NOMO-1 treated with dmso at 0.1 percent for 144 hours (cell line): ENCODE results near the gene AIF1L.
A peak's percentile ranks its signal among the peaks of the same experiment; 100 is the strongest.
"Not testable (repeated sequence)": the region's sequence is repeated elsewhere in the genome, so short reads cannot be mapped to it uniquely, and the experiment has no call there.

Source experiments
- DNase-seq: peaks from one replicate; lab custom pipeline; 2025; ENCODE audit not compliant: unreplicated experiment; lab: John Stamatoyannopoulos, UW

AIF1L gene

DNA sequence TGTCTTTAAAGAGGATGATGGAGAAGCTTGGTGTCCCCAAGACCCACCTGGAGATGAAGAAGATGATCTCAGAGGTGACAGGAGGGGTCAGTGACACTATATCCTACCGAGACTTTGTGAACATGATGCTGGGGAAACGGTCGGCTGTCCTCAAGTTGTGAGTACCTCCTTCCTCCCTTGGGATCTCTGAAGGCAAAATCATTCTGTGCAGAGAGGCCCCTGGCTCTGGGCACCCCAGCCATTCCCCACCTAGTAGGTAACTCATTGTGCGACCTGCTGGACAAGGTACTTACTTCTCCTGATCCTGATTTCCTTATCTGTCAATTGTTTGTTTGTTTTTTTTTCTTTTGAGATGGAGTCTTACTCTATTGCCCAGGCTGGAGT is 21.4 kb downstream of the AIF1L start:
- no peak for DNase-seq

DNA sequence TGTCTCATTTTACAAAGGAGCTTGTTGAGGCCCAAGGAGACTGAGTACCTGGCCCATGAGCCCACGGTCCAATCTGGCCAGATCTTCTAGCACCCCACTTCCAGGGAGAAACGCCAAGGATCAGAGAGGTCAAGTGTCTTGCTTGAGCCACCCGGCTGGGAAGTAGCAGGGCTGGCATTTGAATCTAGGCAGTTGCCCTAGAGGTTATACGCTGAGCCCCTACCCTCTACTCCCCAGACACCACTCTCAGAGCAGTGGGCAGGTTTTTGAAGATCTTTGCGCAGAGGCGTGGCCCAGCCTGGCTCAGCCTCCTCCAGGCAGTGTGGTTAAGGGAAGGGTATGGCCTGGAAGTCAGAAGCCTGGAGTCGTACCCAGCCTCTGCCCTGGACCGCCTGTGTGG is 23.3 kb downstream of the AIF1L start:
- DNase-seq, result no peak

DNA sequence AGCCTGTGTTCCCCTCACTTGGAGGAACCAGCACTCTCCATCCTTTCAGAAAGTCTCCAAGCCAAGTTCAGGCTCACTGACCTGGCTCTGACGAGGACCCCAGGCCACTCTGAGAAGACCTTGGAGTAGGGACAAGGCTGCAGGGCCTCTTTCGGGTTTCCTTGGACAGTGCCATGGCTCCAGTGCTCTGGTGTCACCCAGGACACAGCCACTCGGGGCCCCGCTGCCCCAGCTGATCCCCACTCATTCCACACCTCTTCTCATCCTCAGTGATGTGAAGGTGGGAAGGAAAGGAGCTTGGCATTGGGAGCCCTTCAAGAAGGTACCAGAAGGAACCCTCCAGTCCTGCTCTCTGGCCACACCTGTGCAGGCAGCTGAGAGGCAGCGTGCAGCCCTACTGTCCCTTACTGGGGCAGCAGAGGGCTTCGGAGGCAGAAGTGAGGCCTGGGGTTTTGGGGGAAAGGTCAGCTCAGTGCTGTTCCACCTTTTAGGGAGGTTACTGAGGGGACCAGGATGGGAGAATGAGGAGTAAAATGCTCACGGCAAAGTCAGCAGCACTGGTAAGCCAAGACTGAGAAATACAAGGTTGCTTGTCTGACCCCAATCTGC is 24.4 kb downstream of the AIF1L start:
- no peak for DNase-seq

DNA sequence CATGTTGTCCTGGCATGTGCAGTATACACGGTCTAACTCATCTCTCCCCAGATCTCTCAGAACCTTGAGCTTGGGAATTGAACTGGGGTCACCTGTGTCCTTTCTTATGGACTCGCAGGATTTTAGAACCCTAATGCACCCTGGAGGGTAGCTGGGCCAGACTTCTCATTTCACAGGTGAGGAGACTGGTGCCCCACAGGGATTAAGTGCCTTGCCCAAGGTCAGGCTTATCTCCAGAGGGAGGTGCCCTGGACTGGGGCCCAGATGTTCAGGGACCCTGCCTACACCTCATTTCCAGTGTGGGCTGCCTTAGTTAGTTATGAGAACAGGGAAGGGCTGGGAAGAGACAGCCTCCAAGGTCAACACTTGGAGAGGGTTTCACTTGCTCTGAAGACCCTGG is 25.0 kb downstream of the AIF1L start:
- DNase-seq, result no peak

DNA sequence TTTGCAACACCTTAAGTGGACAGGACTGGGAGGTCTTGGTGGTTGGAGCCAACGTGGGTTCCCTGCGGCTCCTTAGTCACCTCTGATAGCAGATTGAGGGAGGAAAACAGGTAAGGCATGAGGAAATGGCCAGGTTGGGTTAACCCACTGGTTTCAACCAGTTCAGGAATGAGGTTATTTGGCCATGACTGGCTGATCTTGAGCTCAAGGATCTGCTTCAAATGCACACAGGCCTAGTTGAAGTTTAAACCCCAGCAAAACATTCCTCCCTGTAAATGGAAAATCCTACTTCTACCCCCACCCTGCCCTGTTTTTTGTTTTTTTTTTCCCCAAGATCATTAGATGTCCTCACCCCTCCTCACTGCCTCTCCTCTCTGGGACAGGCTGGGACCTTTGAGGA is 25.8 kb downstream of the AIF1L start:
- DNase-seq, result no peak

DNA sequence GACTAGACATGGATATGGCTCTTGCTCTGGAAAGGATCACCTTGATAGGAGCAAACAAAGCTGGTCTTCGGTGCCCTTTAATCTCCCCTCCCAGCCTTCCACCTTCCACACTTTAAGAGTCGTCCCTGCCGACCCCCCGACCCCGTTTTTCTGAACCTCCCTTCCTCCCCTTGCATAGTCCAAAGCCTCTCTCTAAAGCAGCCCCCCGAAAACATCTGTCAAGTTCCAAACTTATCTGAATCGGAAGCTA is 28.6 kb downstream of the AIF1L start:
- DNase-seq, result no peak

DNA sequence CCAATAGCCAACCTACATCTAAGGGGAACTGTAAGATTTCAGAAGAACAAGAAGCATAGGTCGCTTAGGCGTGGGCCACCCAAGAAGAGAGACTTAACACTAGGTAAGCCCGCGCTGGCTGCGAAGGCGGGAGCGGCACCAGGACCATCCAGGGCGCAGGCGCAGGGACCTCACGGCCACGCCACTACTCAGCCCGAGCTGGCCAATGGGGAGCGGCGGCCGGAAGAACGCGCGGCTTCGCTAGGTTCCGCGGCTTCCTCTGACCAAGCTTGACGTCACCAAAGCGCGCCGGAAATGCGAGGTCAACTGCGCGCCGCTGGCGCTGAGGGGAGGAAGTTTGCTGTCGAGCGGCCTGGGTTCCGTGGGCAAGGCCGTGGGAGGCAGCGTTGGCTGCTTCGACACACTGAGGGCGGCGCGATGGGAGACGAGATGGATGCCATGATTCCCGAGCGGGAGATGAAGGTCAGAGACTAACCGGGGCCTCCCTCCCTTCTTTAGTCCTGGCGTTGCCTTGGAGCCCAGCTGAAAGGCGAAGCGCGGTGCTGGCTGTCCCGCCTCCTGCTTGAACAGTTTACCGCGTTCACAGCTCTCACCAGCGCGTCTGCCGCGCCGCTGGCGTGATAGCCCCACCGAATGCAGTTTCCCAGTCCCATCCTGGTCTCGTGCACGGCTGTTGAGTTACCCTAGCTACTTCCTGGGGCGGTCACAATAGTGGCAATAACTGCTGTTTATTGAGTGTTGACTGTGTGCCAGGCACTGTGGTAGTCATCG is 29.1 kb downstream of the AIF1L start, which contains the start of gene NUP214:
Gene NUP214 (plus strand): TSS at position 299 of the 771 bp plus-strand sequence. CDS start 119 bp downstream, at position 418.
- peak; percentile 97 for DNase-seq

DNA sequence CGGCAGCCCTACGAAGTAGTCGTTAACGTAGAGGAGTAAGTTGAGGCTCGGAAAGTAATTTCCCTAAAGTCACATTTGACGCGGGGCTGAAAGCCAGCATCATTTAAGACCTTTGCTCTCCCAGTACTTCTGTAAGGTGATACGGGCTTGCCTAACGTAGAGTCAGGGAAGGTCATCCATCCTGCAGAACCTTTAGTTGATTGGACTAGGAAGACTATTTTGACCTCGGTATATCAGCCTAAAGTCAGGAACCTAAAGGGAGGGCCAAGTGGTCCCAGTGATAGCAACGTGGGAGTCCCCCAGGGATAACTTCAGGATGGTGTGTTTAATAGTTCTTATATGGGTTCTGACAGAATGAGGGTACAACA is 29.7 kb downstream of the AIF1L start:
- DNase-seq, result no peak

DNA sequence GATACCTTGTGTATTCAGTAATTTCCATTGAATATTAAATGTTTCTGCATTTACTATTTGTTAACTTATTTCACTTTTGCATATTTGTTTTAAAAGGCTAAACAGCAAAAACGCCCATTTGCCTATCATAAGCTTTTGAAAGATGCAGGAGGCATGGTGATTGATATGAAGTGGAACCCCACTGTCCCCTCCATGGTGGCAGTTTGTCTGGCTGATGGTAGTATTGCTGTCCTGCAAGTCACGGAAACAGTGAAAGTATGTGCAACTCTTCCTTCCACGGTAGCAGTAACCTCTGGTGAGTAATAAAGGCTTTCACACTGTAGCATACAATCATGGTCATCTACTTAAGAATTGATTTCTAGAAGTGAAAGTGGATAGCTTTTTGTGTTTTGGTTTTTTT is 32.9 kb downstream of the AIF1L start:
- no peak for DNase-seq

DNA sequence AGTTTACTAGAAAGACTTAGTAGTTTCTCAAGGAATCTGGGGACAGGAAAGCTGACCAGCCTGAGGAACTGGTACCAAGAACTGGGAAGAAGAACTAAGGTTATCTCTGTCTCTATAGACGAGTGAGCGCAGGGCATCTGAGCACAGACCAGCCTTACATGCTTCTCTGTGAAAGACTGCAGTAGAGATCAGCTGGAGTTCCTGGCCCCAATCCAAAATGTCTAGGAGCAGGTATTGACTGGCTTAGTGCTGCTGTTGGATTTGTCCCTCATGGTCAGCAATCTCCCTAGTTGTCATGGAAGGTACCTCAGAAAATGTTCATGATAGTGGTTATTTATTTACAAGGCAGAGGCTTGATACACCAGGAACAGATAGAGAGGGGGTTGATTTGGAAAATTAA is 42.3 kb downstream of the AIF1L start:
- DNase-seq, result no peak

DNA sequence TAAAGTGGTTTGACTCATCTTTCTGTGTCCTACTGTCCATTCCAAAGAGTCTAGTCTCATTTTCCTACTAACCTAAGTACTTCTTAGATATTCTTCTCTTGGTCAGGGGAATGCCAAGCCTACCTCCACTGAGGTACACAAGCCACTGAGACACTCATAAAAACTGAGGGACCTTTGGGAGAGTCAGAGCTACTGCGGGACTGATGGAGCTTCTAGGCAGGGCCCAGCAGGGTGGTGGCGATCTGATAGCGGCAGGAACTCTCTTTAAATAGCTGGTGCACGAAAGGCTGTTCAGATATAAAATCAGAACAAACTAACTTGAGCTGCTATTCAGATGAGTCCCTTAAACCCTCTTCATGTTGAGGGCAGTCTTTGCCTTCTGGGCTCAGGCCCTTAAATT is 43.8 kb downstream of the AIF1L start:
- no peak for DNase-seq

DNA sequence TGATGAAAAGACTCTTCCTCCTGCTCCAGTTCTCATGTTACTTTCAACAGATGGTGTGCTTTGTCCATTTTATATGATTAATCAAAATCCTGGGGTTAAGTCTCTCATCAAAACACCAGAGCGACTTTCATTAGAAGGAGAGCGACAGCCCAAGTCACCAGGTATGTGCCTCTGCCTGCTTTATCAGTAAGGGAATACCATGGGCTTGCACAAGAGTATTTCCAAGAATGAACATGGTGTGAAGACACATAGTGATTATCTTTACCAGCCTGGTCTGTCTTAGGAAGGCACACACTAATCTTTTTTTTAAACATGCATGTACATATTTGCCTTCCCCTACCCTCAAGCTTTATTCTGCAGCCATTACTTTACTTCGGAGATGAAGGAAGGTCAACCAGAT is 44.2 kb downstream of the AIF1L start:
- no peak for DNase-seq

DNA sequence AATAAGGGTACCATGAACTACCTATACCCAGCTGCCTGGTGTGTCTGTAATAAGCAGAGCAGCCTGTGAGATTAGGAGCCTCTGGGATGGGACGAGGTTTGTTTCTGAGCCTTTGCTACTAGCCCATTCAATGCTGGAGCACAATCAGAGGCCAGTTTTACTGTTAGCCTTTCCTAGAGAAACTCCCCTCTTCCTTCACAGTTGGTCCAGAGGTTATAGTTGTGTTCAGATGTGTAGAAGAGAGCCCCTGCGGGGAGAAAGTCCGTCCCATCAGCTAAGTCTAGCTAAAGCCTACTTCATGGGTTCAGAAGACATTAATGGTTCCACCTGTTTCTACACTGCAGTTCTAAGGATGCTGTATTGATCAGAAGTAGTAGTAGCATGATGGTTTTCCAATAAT is 45.8 kb downstream of the AIF1L start:
- DNase-seq, result no peak

DNA sequence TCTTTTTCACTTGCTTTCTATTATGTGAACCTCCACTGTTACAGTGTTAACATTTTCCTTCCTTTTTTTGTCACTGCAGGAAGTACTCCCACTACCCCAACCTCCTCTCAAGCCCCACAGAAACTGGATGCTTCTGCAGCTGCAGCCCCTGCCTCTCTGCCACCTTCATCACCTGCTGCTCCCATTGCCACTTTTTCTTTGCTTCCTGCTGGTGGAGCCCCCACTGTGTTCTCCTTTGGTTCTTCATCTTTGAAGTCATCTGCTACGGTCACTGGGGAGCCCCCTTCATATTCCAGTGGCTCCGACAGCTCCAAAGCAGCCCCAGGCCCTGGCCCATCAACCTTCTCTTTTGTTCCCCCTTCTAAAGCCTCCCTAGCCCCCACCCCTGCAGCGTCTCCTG is 47.9 kb downstream of the AIF1L start:
- no peak for DNase-seq

DNA sequence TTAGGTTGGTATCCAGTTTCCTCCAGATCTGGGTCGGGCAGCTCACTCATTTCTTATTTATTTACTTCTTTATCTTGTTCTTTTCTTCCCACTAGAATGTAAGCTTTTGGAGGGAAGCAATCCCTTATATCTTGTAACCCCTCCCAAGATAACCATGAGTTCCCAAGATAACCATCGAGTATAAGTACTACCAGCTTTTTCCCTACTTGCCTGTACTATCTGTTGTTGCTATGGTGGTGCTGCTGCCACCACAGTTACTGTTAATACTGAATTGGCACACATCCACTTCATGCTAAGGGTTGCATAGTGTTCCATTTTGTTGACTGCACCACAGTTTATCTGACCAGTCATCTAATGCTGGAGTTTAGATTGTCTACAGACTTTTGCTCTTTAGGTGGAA is 48.9 kb downstream of the AIF1L start:
- no peak for DNase-seq

DNA sequence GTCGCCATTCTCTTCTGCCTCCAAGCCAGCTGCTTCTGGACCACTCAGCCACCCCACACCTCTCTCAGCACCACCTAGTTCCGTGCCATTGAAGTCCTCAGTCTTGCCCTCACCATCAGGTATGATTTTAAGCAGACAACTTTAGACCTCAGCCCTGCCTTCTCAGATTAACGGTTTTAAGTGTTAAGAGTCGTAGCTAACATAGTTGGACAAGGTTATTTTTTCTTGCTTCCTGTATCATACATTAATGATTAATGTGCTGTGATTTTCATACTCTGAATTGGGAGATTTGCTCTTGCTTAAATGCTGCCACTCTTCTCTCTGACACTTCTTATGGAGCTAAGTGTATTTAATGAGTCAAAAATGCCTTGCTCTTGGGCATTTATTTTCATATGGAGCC is 49.9 kb downstream of the AIF1L start:
- no peak for DNase-seq

DNA sequence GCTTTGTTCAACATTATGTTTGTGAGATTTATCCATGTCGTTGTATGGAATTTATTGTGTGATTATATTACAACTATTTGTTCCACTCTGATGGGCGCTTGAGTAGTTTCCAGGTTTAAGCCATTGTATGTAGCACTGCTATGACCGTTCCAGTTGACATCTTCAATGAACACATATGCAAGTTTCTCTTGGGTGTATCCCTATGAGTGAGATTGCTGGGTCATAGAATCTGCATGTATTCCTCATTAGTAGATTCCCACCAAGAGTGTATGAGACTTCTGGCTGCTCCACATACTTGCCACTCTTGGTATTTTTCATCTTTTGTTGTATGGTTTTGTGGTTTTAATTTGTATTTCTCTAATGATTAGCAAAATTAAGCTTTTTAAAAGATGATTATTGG is 51.9 kb downstream of the AIF1L start:
- no peak for DNase-seq

DNA sequence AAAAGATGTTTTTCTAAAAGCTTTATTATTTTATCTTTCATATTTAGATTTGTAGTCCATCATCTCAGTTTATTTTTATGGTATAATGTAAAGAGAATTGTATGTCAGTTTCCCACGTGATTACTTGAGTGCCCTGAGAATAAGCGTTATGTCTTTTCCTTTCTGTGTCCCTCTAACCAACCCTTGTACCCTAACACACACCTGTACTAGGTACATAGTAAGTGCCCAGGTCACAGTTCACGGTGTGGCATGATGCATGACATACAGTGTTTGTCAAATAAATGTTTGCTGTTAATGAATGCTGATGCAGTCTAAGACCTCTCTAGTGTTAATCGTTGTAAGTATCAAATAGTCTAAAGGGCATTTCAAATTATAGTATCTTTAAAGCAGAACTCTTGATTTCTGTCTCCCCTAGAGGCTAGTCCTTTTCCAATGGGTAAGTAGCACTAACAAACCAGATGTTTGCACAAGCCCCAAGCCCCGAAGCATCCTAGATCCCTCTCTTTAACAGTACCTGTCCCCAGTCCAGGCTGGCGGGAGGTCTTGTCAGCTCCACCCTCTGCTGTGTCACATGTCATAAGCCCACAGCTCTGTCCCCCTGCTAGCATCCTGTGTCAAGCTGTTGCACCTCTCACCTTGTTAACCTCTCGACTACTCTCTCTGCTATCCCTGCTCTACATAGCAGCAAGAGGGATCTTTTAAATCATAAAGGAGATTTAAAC is 52.8 kb downstream of the AIF1L start:
- DNase-seq, result no peak

DNA sequence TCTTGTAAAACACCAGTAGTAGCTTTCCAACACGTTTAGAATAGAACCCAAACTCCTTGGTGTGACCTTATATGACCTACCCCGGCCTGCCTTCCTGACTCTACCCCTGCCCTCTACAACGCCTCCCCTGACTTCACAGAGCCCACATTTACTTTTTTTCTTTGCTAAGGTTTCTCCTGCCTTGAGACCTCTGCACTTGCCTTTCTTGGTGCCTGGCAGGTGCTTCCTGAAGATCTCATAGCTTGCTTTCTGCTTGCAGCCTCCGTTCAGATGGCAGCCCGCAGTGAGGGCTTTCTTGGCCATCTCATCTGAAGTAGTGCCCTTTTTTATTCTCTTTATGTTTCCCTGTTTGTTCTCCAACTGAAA is 53.3 kb downstream of the AIF1L start:
- DNase-seq, result no peak

DNA sequence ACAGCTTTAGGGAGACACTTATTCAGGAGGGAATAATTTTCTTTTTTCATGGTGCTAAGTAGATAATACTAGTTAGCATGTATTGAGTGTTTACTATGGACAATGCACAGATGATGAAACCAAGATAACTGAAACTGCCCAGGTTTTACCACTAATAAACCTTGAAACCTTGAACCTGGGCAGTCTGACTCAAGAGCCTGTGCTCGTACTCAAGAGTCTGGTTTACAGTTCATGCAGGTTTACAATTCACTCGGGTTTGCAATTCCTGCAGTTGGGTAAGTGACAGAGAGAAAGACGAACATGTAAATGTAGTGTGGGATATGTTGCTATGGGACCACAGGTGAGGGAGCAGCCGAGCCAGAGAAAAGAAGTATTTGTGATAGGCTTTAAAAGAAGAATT is 57.3 kb downstream of the AIF1L start:
- DNase-seq, result no peak

DNA sequence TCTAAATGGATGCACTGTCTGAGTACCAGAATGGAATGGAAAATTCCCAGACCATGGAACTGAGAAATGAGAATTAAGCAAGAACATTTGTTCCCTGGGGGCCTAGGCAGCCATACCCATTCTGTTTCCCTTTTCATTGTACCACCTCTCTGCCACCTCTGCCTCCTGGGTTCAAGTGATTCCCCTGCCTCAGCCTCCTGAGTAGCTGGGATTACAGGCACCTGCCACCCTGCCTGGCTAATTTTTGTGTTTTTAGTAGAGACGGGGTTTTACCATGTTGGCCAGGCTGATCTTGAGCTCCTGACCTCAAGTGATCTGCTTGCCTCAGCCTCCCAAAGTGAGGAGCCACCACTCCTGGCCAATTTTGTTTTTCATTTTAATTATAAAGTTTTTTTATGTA is 62.3 kb downstream of the AIF1L start:
- not testable (repeated sequence) for DNase-seq

DNA sequence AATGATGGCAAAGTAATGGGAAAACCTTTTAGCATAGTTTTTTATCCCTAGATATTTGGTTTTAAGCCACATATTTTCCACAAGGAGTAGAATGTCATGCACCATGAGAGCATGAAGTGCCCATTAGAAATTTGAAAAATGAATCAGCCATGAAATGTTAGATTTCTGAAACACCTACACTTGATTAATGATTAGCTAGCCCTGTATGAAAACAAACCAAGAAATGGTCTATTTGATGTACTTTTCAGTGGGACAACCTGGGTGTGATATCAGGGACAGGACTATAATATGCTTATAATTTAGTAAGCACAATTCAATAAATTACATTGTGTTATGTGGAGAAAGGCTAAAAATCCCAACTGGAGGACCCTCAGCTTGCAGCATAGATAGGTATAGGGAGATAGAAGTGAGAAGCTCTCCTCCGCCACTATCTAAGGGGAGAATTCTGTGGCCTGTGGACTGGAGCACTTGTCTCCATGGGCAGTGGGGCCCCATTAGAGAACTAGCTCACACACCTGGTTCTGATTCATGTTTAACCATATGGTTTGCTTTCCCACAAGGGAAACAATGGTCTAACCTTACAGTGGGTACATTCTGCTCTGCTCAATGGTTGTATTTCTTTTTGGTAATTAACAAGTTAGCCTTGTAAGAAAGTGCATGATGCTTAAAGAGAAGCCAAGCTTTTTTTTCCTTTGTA is 64.2 kb downstream of the AIF1L start:
- no peak for DNase-seq
